HepG2 (cell line): Measurements from ENCODE around the gene SKP1.

ENCODE experiments used
- FOXM1 ChIP-seq: sonication (generic); formaldehyde crosslinking; IDR thresholded peaks from 2 replicates; pipeline ENCODE4 v1.5.0; 2020; ENCODE audit warnings: missing genetic modification reagents
- MED13 ChIP-seq: sonication (generic); formaldehyde crosslinking; IDR thresholded peaks from 2 replicates; pipeline ENCODE4 v1.5.0; 2020; ENCODE audit warnings: missing genetic modification reagents

DNA sequence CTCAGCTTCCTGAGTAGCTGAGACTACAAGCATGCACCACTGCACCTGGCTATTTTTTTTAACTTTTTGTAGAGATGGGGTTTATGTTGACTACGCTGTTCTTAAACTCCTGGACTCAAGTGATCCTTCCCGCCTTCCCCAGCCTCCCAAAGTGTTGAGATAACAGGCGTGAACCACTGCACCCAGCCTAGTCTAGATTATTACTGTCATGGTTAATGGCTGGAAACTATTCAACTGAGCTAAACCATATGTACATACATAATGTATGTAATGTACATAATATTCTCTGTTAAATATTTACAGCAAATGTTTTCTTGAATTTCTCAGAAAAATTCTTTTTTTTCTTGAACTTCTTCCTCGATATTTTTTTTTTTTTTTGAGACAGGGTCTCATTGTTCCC, 27.8 kb upstream of the SKP1 start:
- TF ChIP-seq MED13 (CRISPR knock-in tag) = no peak
- no peak for TF ChIP-seq FOXM1 (CRISPR knock-in tag)
